ENCODE measurements around the gene GEMIN4. TPM values are rescaled to one million over a fixed set of nuclear protein-coding genes. Genes with fewer than 3 reads are reported as not detected.

The GEMIN4 gene
- total RNA-seq, 4 donors from 2014 or later = 15.4 to 21.2 (median 19.0) TPM

GRCh38 chr17:798246-798645 lies 46.2 kb upstream of the GEMIN4 start:
- Histone ChIP-seq H3K27me3 (no peaks in the 10 kb centered on the region), H3K9me3 (no peaks in the 10 kb centered on the region), H3K27ac (replicated peaks in 1 of 4) (no peak overlapping the region), H3K36me3 (peaks cover 0 to 38% (median 24%) of the 10 kb centered on the region in 4 donors), H3K4me3 (no peak overlapping the region), H3K4me1 (peaks cover 11 to 23% (median 21%) of the 10 kb centered on the region in 4 donors)
- intact Hi-C loops (cut with DNase I) = loop anchor here (10.0 kb wide), 1 partner anchor 57 kb away; no protein-coding TSS in a partner anchor
- no peak for DNase-seq (ENCODE audit: extremely low spot score)
- TF ChIP-seq CTCF (IDR thresholded peaks at IDR 0.05) (no peak), EP300 (IDR thresholded peaks at IDR 0.05) (no peak), POLR2A (IDR thresholded peaks at IDR 0.05; ENCODE audit: low read depth) (no peak)
- 78% methylated on average over 11 of the region's 11 CpGs for WGBS

GRCh38 chr17:797236-797840 lies 45.3 kb upstream of the GEMIN4 start:
- H3K27me3 ChIP-seq = no peaks in the 10 kb centered on the region
- TF ChIP-seq POLR2AphosphoS5 (IDR thresholded peaks at IDR 0.05) (peak in 1 of 2 donors; percentile 6), POLR2A (IDR thresholded peaks at IDR 0.05; ENCODE audit: low read depth) (no peak)
- no peak overlapping the region for H3K4me3 ChIP-seq
- H3K9me3 ChIP-seq = no peaks in the 10 kb centered on the region
- H3K27ac ChIP-seq (replicated peaks in 1 of 4) = peak overlapping the region in 2 of 4 donors; percentile 20 to 79
- peaks cover 0 to 36% (median 22%) of the 10 kb centered on the region in 4 donors for H3K36me3 ChIP-seq
- no peak for DNase-seq (ENCODE audit: extremely low spot score)
- WGBS = 82% methylated on average over 22 of the region's 22 CpGs
- intact Hi-C loops (cut with DNase I) = loop anchor here (10.0 kb wide), 1 partner anchor 57 kb away; no protein-coding TSS in a partner anchor
- peaks cover 11 to 28% (median 26%) of the 10 kb centered on the region in 4 donors for H3K4me1 ChIP-seq

GRCh38 chr17:796609-797008 lies 44.5 kb upstream of the GEMIN4 start:
- DNase-seq (ENCODE audit: extremely low spot score) = no peak
- TF ChIP-seq POLR2A (IDR thresholded peaks at IDR 0.05; ENCODE audit: low read depth) (no peak), CTCF (IDR thresholded peaks at IDR 0.05) (no peak), POLR2AphosphoS5 (IDR thresholded peaks at IDR 0.05) (no peak), EP300 (IDR thresholded peaks at IDR 0.05) (no peak)
- 79% methylated on average over 14 of the region's 15 CpGs for WGBS
- H3K27ac ChIP-seq (replicated peaks in 1 of 4) = peak overlapping the region in 1 of 4 donors; percentile 79
- peaks cover 11 to 36% (median 29%) of the 10 kb centered on the region in 4 donors for H3K4me1 ChIP-seq
- intact Hi-C loops (cut with DNase I) = loop anchor here (10.0 kb wide), 1 partner anchor 58 kb away; no protein-coding TSS in a partner anchor
- H3K9me3 ChIP-seq = no peaks in the 10 kb centered on the region
- peaks cover 0 to 36% (median 27%) of the 10 kb centered on the region in 4 donors for H3K36me3 ChIP-seq
- no peak overlapping the region for H3K4me3 ChIP-seq
- H3K27me3 ChIP-seq = no peaks in the 10 kb centered on the region

- 72% methylated on average over 9 of the region's 9 CpGs for WGBS
- Histone ChIP-seq H3K4me3 (no peak overlapping the region), H3K27me3 (no peaks in the 10 kb centered on the region), H3K4me1 (peaks cover 11 to 45% (median 29%) of the 10 kb centered on the region in 4 donors), H3K36me3 (peaks cover 0 to 38% (median 29%) of the 10 kb centered on the region in 4 donors), H3K9me3 (no peaks in the 10 kb centered on the region), H3K27ac (replicated peaks in 1 of 4) (peak overlapping the region; percentile 58 to 79 (median 70))
- intact Hi-C loops (cut with DNase I) = loop anchor here (2.0 to 10.0 kb wide), 2 partner anchors 59 to 261 kb away; no protein-coding TSS in a partner anchor
- DNase-seq (ENCODE audit: extremely low spot score) = no peak
- TF ChIP-seq CTCF (IDR thresholded peaks at IDR 0.05) (no peak), POLR2AphosphoS5 (IDR thresholded peaks at IDR 0.05) (no peak), POLR2A (IDR thresholded peaks at IDR 0.05; ENCODE audit: low read depth) (no peak), EP300 (IDR thresholded peaks at IDR 0.05) (no peak)
Measured at GRCh38 chr17:795721-796120, 43.7 kb upstream of the GEMIN4 start.

- Histone ChIP-seq H3K4me1 (peaks cover 11 to 48% (median 30%) of the 10 kb centered on the region in 4 donors), H3K9me3 (no peaks in the 10 kb centered on the region), H3K27me3 (no peaks in the 10 kb centered on the region), H3K27ac (replicated peaks in 1 of 4) (peak overlapping the region; percentile 58 to 79 (median 70)), H3K36me3 (peaks cover 0 to 35% (median 25%) of the 10 kb centered on the region in 4 donors), H3K4me3 (peak overlapping the region; percentile 35 to 38 (median 36))
- intact Hi-C loops (cut with DNase I) = loop anchor here (2.0 to 10.0 kb wide), 2 partner anchors 60 to 262 kb away; no protein-coding TSS in a partner anchor
- DNase-seq (ENCODE audit: extremely low spot score) = no peak
- WGBS = 72% methylated on average over 14 of the region's 14 CpGs
- no peak for TF ChIP-seq POLR2AphosphoS5 (IDR thresholded peaks at IDR 0.05)
- TF ChIP-seq POLR2A (IDR thresholded peaks at IDR 0.05; ENCODE audit: low read depth) = no peak
- TF ChIP-seq EP300 (IDR thresholded peaks at IDR 0.05) = no peak
- TF ChIP-seq CTCF (IDR thresholded peaks at IDR 0.05) = no peak
Measured at GRCh38 chr17:795276-795675, 43.2 kb upstream of the GEMIN4 start.

Data from esophagus muscularis mucosa (tissue), 4 donors.